ENCODE results near the gene CEP120. TPM values are rescaled to one million over a fixed set of nuclear protein-coding genes. Genes with fewer than 3 reads are reported as not detected.

Gene CEP120
- total and polyA plus RNA-seq, 12 donors: 4.2 to 36.8 (median 19.1) TPM

- no peaks in the 10 kb centered on the region for H3K36me3 ChIP-seq (replicated peaks in 1 of 2)
- H3K27me3 ChIP-seq: no peaks in the 10 kb centered on the region
- no peak for TF ChIP-seq POLR2A (IDR thresholded peaks at IDR 0.05)
- TF ChIP-seq CTCF (IDR thresholded peaks at IDR 0.05): no peak
- H3K27ac ChIP-seq: no peak overlapping the region
- H3K4me1 ChIP-seq (replicated peaks in 1 of 2): peaks cover 4 to 5% of the 10 kb centered on the region in 2 donors
- no peaks in the 10 kb centered on the region for H3K9me3 ChIP-seq (replicated peaks in 1 of 3)
- no peak overlapping the region for H3K4me3 ChIP-seq
- intact Hi-C loops (cut with DNase I): loop anchor here (10.0 kb wide), 2 partner anchors 76 to 186 kb away; no protein-coding TSS in a partner anchor
- DNase-seq: no peak
- 91 to 92% (median 92%) methylated on average over 3 of the region's 3 CpGs for WGBS, 4 donors
Observed at GRCh38 chr5:123428521-123429220, 5.5 kb upstream of the CEP120 start.

- intact Hi-C loops (cut with DNase I): loop anchor here (10.0 kb wide), 2 partner anchors 78 to 188 kb away; no protein-coding TSS in a partner anchor
- no peaks in the 10 kb centered on the region for H3K27me3 ChIP-seq
- no peak overlapping the region for H3K27ac ChIP-seq
- WGBS, 4 donors: 81 to 90% (median 88%) methylated on average over 2 of the region's 2 CpGs
- TF ChIP-seq POLR2A (IDR thresholded peaks at IDR 0.05) (no peak), CTCF (IDR thresholded peaks at IDR 0.05) (no peak)
- H3K4me3 ChIP-seq: no peak overlapping the region
- no peaks in the 10 kb centered on the region for H3K9me3 ChIP-seq (replicated peaks in 1 of 3)
- DNase-seq: no peak
- H3K4me1 ChIP-seq (replicated peaks in 1 of 2): peaks cover 4 to 5% of the 10 kb centered on the region in 2 donors
- H3K36me3 ChIP-seq (replicated peaks in 1 of 2): no peaks in the 10 kb centered on the region
Observed at GRCh38 chr5:123427281-123427680, 4.1 kb upstream of the CEP120 start.

GRCh38 chr5:123425431-123425830 is 2.2 kb upstream of the CEP120 start:
- WGBS, 4 donors: 79 to 89% (median 86%) methylated on average over 4 of the region's 4 CpGs
- Histone ChIP-seq H3K4me1 (replicated peaks in 1 of 2) (peaks cover 5 to 20% of the 10 kb centered on the region in 2 donors), H3K4me3 (no peak overlapping the region), H3K9me3 (replicated peaks in 1 of 3) (no peaks in the 10 kb centered on the region), H3K27ac (no peak overlapping the region), H3K27me3 (no peaks in the 10 kb centered on the region), H3K36me3 (replicated peaks in 1 of 2) (no peaks in the 10 kb centered on the region)
- no peak for TF ChIP-seq CTCF (IDR thresholded peaks at IDR 0.05)
- no peak for TF ChIP-seq POLR2A (IDR thresholded peaks at IDR 0.05)
- intact Hi-C loops (cut with DNase I): loop anchor here (10.0 kb wide), 2 partner anchors 79 to 189 kb away; no protein-coding TSS in a partner anchor
- DNase-seq: no peak

GRCh38 chr5:123422433-123423277 is 548 bp downstream of the CEP120 start:
- intact Hi-C loops (cut with DNase I): loop anchor here (10.0 kb wide), 2 partner anchors 82 to 192 kb away; no protein-coding TSS in a partner anchor
- H3K9me3 ChIP-seq (replicated peaks in 1 of 3): no peaks in the 10 kb centered on the region
- H3K36me3 ChIP-seq (replicated peaks in 1 of 2): peaks cover 0 to 3% of the 10 kb centered on the region in 2 donors
- peak in 6 of 7 donors; percentile 31 to 59 (median 37) for DNase-seq
- peaks cover 5 to 34% of the 10 kb centered on the region in 2 donors for H3K4me1 ChIP-seq (replicated peaks in 1 of 2)
- WGBS, 4 donors: 0 to 2% (median 0%) methylated on average over 12 to 45 of the region's 45 CpGs
- peak overlapping the region in 4 of 5 donors; percentile 88 to 97 (median 94) for H3K27ac ChIP-seq
- no peaks in the 10 kb centered on the region for H3K27me3 ChIP-seq
- TF ChIP-seq CTCF (IDR thresholded peaks at IDR 0.05) (no peak), POLR2A (IDR thresholded peaks at IDR 0.05) (no peak)
- H3K4me3 ChIP-seq: peak overlapping the region; percentile 21 to 84 (median 74)

Measured in adrenal gland (tissue), 12 donors.